ENCODE data around the gene PRR13.

PRR13 gene

GRCh38 chr12:53493610-53494391, 52.3 kb downstream of the PRR13 start:
- DNase-seq (ENCODE audit: low spot score): no peak

All from AG20443 (cell line).